ENCODE data around the gene RABAC1. TPM values are rescaled to one million over a fixed set of nuclear protein-coding genes. Genes with fewer than 3 reads are reported as not detected.

The RABAC1 gene
- total and polyA plus RNA-seq, 2 of the 8 experiments (the other 6 are each of a cell fraction or from before 2014, with no cell fraction given), result 124 to 439 TPM

- TF ChIP-seq RXRA (IDR thresholded peaks at IDR 0.05; ENCODE audit: insufficient read depth, low read depth, low read length), result no peak
- no peak for TF ChIP-seq HDAC2 (IDR thresholded peaks at IDR 0.05; ENCODE audit: borderline replicate concordance in 1 of 2, low read depth in 2 of 2, low read length in 2 of 2)
- TF ChIP-seq, protein P1, sequence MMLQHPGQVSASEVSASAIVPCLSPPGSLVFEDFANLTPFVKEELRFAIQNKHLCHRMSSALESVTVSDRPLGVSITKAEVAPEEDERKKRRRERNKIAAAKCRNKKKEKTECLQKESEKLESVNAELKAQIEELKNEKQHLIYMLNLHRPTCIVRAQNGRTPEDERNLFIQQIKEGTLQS (IDR thresholded peaks at IDR 0.05; ENCODE audit: insufficient read depth, low read depth, low read length), result no peak
- no peak for TF ChIP-seq SUZ12 (IDR thresholded peaks at IDR 0.05; ENCODE audit: low read length)
- no peak for TF ChIP-seq YY1 (IDR thresholded peaks at IDR 0.05; ENCODE audit: low read depth, low read length)
- no peak for TF ChIP-seq NANOG (IDR thresholded peaks at IDR 0.05; ENCODE audit: insufficient read depth, low read depth, low read length, poor library complexity, severe bottlenecking)
- TF ChIP-seq CREB1 (IDR thresholded peaks at IDR 0.05), result no peak
- TF ChIP-seq SRF (IDR thresholded peaks at IDR 0.05; ENCODE audit: low read depth, low read length), result no peak
These were observed 13.9 kb downstream of the RABAC1 start (continued) for GRCh38 chr19:41945135-41945766.

Measured in H1 (cell line).